HUES48 (cell line): Measurements from ENCODE around the gene FOXF1.

ENCODE experiments used
- H3K27ac ChIP-seq: one replicate; pipeline ENCODE4 v1.7.0; 2013; ENCODE audit warnings: low read depth, low read length, inconsistent platforms
- H3K27me3 ChIP-seq: 2 replicates; pipeline ENCODE4 v1.6.1; 2013; ENCODE audit warnings: mild to moderate bottlenecking, low read length; ENCODE audit not compliant: control insufficient read depth, insufficient read depth
- H3K36me3 ChIP-seq: 2 replicates; pipeline ENCODE4 v1.6.1; 2013; ENCODE audit warnings: low read length; ENCODE audit not compliant: control insufficient read depth, insufficient read depth
- H3K4me1 ChIP-seq: 2 replicates; pipeline ENCODE4 v1.6.1; 2013; ENCODE audit warnings: mild to moderate bottlenecking, low read length; ENCODE audit not compliant: control insufficient read depth, insufficient read depth
- H3K4me3 ChIP-seq: 2 replicates; pipeline ENCODE4 v1.5.1; 2013; ENCODE audit warnings: mild to moderate bottlenecking, low read depth, low read length
- H3K9ac ChIP-seq: 2 replicates; pipeline ENCODE4 v1.6.1; 2013; ENCODE audit warnings: mild to moderate bottlenecking, low read depth, low read length, moderate library complexity
- H3K9me3 ChIP-seq: 2 replicates; pipeline ENCODE4 v1.6.1; 2013; ENCODE audit warnings: low read length; ENCODE audit not compliant: control insufficient read depth, insufficient read depth

FOXF1 gene

DNA sequence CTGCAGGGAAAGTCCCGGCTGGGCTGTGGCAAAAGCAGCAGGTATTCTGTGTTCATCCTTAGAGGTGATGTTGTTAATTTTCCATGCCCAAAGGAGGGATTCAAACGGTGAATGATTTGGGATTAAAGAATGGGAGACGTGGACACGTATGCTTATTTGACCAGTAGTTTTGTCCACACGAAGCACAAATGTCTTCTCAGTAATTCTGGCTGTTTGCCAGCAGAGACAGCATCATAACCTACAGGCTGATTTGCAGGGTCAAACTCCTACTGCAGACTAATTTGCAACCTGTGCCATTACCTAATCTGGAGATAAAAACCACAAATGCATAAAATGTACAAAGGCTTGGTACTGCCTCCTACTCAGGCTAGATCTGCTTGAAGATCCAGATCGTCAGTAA, 30.6 kb downstream of the FOXF1 start:
- peaks cover 35% of the 10 kb centered on the region for H3K36me3 ChIP-seq
- no peak overlapping the region for H3K9ac ChIP-seq
- no peak overlapping the region for H3K27ac ChIP-seq
- no peaks in the 10 kb centered on the region for H3K9me3 ChIP-seq
- no peaks in the 10 kb centered on the region for H3K4me1 ChIP-seq
- no peaks in the 10 kb centered on the region for H3K27me3 ChIP-seq
- no peak overlapping the region for H3K4me3 ChIP-seq

DNA sequence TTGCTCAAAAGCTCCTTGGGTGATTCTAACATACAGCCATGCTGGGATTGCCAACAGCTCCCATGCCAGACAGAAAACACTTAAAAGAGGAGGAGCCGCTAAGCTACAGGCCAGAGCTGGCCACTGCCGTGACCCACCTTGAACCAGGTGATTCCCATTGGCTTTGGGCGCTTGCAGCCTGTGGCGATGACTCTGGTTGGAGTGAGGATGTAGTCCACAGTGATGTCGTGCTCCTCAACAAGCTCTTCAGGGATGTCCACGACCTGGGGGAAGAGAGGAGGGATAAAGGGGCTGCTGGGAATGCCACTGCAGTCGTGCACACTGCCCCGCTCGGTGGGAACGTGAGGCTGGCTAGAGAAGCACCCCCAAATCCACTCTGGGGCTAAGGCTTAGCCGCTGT, 31.2 kb downstream of the FOXF1 start:
- no peaks in the 10 kb centered on the region for H3K9me3 ChIP-seq
- no peak overlapping the region for H3K27ac ChIP-seq
- H3K9ac ChIP-seq: no peak overlapping the region
- H3K4me3 ChIP-seq: no peak overlapping the region
- H3K36me3 ChIP-seq: peaks cover 37% of the 10 kb centered on the region
- no peaks in the 10 kb centered on the region for H3K27me3 ChIP-seq
- no peaks in the 10 kb centered on the region for H3K4me1 ChIP-seq

DNA sequence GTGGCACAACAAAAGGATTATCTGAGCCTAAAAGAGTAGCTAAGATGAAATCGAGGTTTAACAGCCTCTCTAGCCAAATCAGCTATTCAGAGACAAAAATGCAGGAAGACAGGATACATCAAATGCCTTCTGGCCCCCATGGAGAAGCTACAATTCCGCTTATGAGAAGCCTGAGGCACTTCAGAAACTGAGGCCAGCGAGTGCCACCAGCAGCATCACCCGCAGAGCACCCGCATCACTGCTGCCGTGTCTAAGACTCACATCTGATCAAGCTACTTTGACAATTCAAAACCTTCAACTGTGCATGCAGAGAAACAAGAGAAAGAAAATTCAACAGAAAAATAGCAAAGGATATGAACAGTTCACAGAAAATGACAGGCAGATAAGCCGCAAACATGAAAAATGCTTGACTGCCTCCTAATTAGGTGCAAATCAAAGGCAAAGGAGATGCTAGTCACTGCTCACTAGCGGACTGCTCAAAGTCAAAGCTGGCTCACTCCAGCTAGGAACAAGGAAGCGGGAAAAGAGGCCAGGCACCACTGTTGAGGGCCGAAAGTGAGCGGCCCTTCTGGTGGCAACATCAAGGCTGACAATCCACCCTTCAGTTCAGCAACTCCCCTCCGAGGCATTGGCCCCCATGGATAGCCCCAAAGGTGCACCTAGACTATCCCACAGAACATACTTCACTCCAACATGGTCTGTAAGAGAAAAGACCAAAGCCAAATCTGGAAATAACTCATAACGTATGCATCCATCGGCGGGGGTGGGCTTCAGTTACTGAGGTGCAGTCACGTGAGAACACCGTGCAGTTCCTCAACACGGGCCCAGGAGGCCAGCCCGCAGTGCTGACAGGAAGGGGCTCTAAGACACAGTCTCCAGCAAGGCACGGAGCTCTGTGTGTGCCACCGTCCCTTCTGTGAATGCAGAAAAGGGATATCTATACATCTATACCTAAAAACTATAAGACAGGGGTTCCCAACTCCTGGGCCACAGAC, 32.7 kb downstream of the FOXF1 start:
- Histone ChIP-seq H3K9me3 (no peaks in the 10 kb centered on the region), H3K27me3 (no peaks in the 10 kb centered on the region), H3K9ac (no peak overlapping the region), H3K4me1 (no peaks in the 10 kb centered on the region), H3K27ac (no peak overlapping the region), H3K36me3 (peaks cover 37% of the 10 kb centered on the region), H3K4me3 (no peak overlapping the region)

DNA sequence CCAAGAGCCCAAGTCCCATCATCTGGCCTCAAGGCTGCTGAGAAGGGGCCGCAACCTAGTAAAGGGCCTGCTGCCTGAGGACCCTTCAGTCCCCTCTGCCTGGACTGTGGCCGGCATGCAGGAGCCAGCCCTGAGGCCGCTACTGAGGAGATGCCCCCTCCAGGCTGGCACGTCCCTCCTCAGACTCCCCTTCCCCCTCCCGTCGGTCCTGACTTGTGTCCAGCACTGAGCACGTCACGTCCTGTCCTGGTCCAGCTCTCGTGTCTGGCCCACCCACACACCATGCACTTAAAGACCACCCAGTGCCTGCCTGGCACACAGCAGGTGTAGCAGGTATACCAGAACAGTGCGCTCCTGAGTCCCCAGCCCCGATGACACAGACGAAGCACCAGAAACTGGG, 35.2 kb downstream of the FOXF1 start:
- no peak overlapping the region for H3K4me3 ChIP-seq
- H3K4me1 ChIP-seq: no peaks in the 10 kb centered on the region
- no peak overlapping the region for H3K27ac ChIP-seq
- H3K9me3 ChIP-seq: no peaks in the 10 kb centered on the region
- H3K9ac ChIP-seq: no peak overlapping the region
- peaks cover 23% of the 10 kb centered on the region for H3K36me3 ChIP-seq
- H3K27me3 ChIP-seq: no peaks in the 10 kb centered on the region

DNA sequence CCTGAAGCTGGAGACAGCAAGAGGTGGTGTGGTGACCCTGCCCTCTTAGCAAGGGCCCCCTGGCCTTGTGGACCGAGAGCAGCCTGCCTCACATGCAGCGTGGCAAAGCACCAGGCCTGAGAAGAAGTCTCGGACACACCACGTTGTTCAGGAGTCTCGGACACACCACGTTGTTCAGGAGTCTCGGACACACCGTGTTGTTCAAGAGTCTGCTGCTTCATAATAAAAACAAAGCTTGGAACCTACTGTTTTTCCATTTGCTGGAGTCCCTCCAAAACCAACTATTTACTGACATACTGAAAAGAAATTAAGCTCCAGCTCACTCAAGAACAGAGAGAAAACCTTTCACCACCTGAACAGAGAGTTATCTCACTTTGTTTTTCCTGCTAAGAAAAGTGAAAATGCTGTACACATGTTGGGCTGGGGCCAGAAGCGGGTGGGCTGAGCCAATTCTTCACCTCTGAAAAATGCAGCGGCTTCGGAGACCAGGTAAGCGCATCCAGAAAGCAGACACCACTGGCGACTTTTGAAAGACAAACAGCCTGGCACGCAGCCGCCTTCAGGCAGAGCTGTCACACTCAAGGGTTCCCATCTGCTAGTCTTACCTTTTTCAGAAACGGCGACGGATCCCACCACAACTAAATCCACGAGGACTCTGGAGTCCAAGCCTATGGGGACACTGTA, 35.8 kb downstream of the FOXF1 start:
- H3K4me1 ChIP-seq: no peaks in the 10 kb centered on the region
- peaks cover 18% of the 10 kb centered on the region for H3K36me3 ChIP-seq
- H3K27ac ChIP-seq: no peak overlapping the region
- H3K9ac ChIP-seq: no peak overlapping the region
- no peaks in the 10 kb centered on the region for H3K27me3 ChIP-seq
- H3K4me3 ChIP-seq: no peak overlapping the region
- no peaks in the 10 kb centered on the region for H3K9me3 ChIP-seq

DNA sequence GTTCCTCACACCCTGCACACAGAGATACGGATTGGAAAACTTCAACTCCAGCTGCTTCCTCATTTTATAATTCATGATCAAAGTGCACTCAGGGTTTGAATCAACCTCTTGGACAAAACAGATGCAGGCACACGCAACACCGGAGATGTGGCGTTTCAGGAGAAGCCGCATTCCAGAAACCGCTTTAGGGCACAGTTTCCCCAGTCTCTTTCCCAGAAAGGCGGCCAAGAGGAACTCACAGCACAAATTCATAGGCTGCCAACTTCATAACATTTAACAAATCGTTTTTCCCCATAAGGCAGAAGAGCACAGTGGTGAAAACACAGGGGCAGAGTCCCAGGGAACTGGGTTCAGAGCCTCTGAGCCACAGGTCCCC, 36.3 kb downstream of the FOXF1 start:
- Histone ChIP-seq H3K9me3 (no peaks in the 10 kb centered on the region), H3K9ac (no peak overlapping the region), H3K4me3 (no peak overlapping the region), H3K27ac (no peak overlapping the region), H3K4me1 (no peaks in the 10 kb centered on the region), H3K27me3 (no peaks in the 10 kb centered on the region), H3K36me3 (peaks cover 16% of the 10 kb centered on the region)

DNA sequence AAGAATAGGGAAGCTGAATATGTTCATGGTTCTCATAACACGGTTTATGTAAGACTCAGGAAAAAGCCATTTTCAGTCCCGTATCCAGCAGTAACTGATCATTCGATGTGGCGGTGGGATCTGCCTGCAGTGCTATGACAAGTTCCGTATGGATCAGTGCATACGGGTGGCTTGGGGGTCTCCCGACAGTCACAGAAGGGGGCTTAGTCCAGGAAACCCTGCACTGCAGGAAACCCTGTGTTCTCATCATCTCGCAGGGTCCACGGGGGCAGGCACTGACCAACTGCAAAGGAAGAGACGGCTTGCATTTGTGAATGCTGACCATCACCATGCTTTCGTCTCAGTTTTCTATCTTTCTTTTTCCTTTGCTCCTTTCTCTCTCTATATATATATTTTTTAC, 37.0 kb downstream of the FOXF1 start:
- no peaks in the 10 kb centered on the region for H3K9me3 ChIP-seq
- no peak overlapping the region for H3K4me3 ChIP-seq
- H3K36me3 ChIP-seq: peaks cover 9% of the 10 kb centered on the region
- no peaks in the 10 kb centered on the region for H3K27me3 ChIP-seq
- no peaks in the 10 kb centered on the region for H3K4me1 ChIP-seq
- H3K27ac ChIP-seq: no peak overlapping the region
- no peak overlapping the region for H3K9ac ChIP-seq

DNA sequence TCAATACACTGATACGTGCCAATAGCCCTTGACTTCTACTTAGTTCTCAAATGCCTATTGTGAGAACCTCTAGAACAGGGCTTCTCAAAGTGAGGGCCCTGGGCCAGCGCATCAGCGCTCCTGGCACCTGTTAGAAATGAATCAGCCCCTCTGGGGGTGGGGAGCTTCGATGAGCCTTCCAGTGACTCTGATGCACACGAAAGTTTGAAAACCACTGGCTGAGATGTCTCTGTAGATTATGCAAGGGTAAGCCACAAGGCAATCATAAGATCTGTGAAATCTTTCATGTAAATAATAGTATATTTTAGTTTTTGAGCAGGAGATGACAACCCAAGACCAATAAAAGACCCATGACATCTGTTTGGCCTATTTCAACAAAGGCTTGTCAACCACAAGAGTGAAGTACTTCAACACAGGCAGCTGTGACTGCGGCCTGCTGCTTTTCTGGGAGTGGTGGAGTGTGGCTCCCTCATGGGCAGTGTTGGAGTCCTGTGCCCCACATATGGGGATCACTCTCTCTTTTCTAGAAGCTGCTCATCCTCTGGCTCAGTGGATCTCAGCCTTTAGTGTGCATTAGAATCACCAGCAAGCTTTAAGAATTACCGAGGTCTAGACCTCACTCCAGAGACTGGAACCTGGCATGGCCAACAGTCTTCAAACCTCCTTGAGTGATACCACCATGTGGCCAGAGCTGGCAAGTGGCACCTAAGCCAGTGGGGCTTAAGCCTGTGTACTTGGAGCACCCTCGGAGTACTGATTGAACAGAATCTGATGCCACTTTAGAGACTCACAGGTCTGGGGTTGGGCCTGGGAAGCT, 39.0 kb downstream of the FOXF1 start:
- Histone ChIP-seq H3K9ac (no peak overlapping the region), H3K27me3 (no peaks in the 10 kb centered on the region), H3K36me3 (peaks cover 9% of the 10 kb centered on the region), H3K4me1 (0 out of 2 replicates have a peak, but pooled peaks cover under 1% of the 10 kb centered on the region), H3K9me3 (no peaks in the 10 kb centered on the region), H3K4me3 (no peak overlapping the region), H3K27ac (no peak overlapping the region)

DNA sequence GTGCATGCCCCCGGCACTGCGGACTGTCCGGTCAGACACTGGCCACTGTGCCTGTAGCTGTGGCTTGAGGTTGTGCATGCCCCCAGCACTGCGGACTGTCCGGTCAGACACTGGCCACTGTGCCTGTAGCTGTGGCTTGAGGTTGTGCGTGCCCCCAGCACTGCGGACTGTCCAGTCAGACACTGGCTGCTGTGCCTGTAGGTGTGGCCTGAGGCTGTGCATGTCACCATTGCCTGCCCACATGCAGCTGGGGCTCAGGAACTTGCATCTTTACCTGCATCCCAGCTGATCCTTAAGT, 39.5 kb downstream of the FOXF1 start:
- H3K27ac ChIP-seq: no peak overlapping the region
- peaks cover 9% of the 10 kb centered on the region for H3K36me3 ChIP-seq
- H3K9ac ChIP-seq: no peak overlapping the region

DNA sequence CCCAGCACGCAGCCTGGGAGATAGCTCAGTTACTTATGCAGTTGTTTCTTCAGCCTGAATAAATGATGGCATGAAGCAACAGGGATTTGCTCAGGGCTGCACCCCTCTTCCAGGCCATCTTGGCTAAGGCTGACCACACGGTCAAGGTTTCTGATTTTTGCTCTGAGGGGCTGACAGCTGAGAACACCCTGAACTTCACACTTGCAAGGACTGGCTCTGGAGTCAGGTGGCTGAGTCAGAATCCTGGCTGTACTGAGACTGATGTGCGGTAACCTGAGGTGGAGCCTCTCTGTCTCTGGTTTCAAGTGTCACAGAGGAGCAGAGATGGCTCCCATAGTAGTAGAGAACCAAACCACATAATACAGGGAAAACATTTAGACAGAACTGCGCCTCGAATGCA, 40.0 kb downstream of the FOXF1 start:
- Histone ChIP-seq H3K27me3 (no peaks in the 10 kb centered on the region), H3K9ac (no peak overlapping the region), H3K4me3 (no peak overlapping the region), H3K27ac (no peak overlapping the region), H3K36me3 (peaks cover 9% of the 10 kb centered on the region), H3K4me1 (0 out of 2 replicates have a peak, but pooled peaks cover 3% of the 10 kb centered on the region), H3K9me3 (no peaks in the 10 kb centered on the region)

More for the DNA sequence above, 39.5 kb downstream of the FOXF1 start:
- no peaks in the 10 kb centered on the region for H3K9me3 ChIP-seq
- no peaks in the 10 kb centered on the region for H3K27me3 ChIP-seq
- H3K4me3 ChIP-seq: no peak overlapping the region
- 0 out of 2 replicates have a peak, but pooled peaks cover 3% of the 10 kb centered on the region for H3K4me1 ChIP-seq
